Pancreas (tissue), 10 donors: ENCODE results near the gene CLK2. TPM values are rescaled to one million over a fixed set of nuclear protein-coding genes. Genes with fewer than 3 reads are reported as not detected.

Experiments used
- ATAC-seq, 4 donors: fragments of 200-7000 bp; cut with Tn5 transposase; one replicate each; pipeline versions ENCODE4 v1.8.0 to v1.9.1; 2020; ENCODE audit warnings: mild to moderate bottlenecking in 4 of 4, moderate library complexity in 4 of 4
- DNase-seq, 6 donors: peaks; one replicate each; pipeline ENCODE4 v3.0.0-alpha.2; 2020
- FAIRE-seq: peaks from 2 replicates; lab custom pipeline; 2012; peaks lifted over from hg19 to GRCh38; lab: Jason Lieb, UNC
- H3K27ac ChIP-seq, 4 donors: fragments of 200-600 bp; sonication (generic); 1 replicate in 3 of 4; 2 replicates in 1 of 4; pipeline versions ENCODE4 v1.5.0 to v1.8.0; 2020
- H3K27me3 ChIP-seq, 4 donors: fragments of 200-600 bp; one replicate each; pipeline ENCODE4 v1.8.0; 2021
- H3K36me3 ChIP-seq, 3 donors: fragments of 200-600 bp; sonication (generic) in 1 of 3; one replicate each; pipeline versions ENCODE4 v1.5.0 to v1.8.0; 2020 to 2021
- H3K4me1 ChIP-seq, 3 donors: fragments of 200-600 bp; one replicate each; pipeline ENCODE4 v1.8.0; 2021
- H3K4me3 ChIP-seq, 4 donors: fragments of 200-600 bp; sonication (generic) in 2 of 4; one replicate each; pipeline versions ENCODE4 v1.5.0 to v1.8.0; 2020 to 2021
- H3K9me3 ChIP-seq, 4 donors: fragments of 200-600 bp; one replicate each; pipeline ENCODE4 v1.8.0; 2021
- WGBS, 2 donors: extraction: QIAGEN DNeasy Blood & Tissue Kit; methylation state at CpG; one replicate each; pipeline ENCODE4 v1.1.7; 2013; 5-methylcytosine and 5-hydroxymethylcytosine counted together
- intact Hi-C, 3 donors: fragments of 100-400 bp; cut with DNase I; formaldehyde crosslinking; loops; one replicate each; pipeline versions ENCODE4 v1.11.1 to v1.14.2; 2022
- polyA plus RNA-seq, 2 donors: library from polyadenylated mRNA; stranded (reverse); fragments of 200-250 nt; gene quantifications; one replicate each; pipeline ENCODE4 v1.2.3, GENCODE V29; 2013
- total RNA-seq, 6 donors: library from RNA; stranded (reverse); fragmentation: NEBNext Ultra II Directional in 4 of 6; extraction: Animal tissue kit (Norgen Biotek cat#: 25700) in 4 of 6; gene quantifications; one replicate each; pipeline versions ENCODE4 v1.2.1 to v1.2.4, GENCODE V29; 2021 to 2023
- TF ChIP-seq, protein P1 (sequence below), 4 donors: fragments of 200-600 bp; sonication (generic) in 3 of 4; IDR thresholded peaks; one replicate each; pipeline versions ENCODE4 v1.5.0 to v1.8.0; 2021; ENCODE audit warnings: antibody characterized with exemption in 4 of 4
- donor health status: healthy with polysubstance abuse.
- donor health status: DM: no; HTN: no; CAD: no; lungs with moderate emphysema.
- donor health status: DM: no; HTN: no; CAD: no.
- donor health status: control.
- donor health status: control.
- donor health status: Bipolar disorder and iron deficiency.
- donor health status: DM: yes; HTN: yes; CAD: no.
- donor health status: DM: no; HTN: no; CAD: no.
- donor health status: DM: no; HTN: no; CAD: no.
- donor health status: DM: yes; HTN: yes; CAD: no.

Gene CLK2
- total and polyA plus RNA-seq, 8 donors: 15.7 to 89.4 (median 21.6) TPM

GRCh38 chr1:155307247-155307740 lies 34.0 kb upstream of the CLK2 start:
- DNase-seq (no peak), FAIRE-seq (no peak), ATAC-seq (no peak)
- Histone ChIP-seq H3K4me1 (peaks cover 0 to 7% (median 0%) of the 10 kb centered on the region in 3 donors), H3K27ac (no peak overlapping the region), H3K36me3 (no peaks in the 10 kb centered on the region), H3K9me3 (no peaks in the 10 kb centered on the region), H3K4me3 (no peak overlapping the region), H3K27me3 (no peaks in the 10 kb centered on the region)
- 55 to 56% methylated on average over 6 of the region's 6 CpGs for WGBS, 2 donors
- intact Hi-C loops: no loop called here
- TF ChIP-seq, protein P1, sequence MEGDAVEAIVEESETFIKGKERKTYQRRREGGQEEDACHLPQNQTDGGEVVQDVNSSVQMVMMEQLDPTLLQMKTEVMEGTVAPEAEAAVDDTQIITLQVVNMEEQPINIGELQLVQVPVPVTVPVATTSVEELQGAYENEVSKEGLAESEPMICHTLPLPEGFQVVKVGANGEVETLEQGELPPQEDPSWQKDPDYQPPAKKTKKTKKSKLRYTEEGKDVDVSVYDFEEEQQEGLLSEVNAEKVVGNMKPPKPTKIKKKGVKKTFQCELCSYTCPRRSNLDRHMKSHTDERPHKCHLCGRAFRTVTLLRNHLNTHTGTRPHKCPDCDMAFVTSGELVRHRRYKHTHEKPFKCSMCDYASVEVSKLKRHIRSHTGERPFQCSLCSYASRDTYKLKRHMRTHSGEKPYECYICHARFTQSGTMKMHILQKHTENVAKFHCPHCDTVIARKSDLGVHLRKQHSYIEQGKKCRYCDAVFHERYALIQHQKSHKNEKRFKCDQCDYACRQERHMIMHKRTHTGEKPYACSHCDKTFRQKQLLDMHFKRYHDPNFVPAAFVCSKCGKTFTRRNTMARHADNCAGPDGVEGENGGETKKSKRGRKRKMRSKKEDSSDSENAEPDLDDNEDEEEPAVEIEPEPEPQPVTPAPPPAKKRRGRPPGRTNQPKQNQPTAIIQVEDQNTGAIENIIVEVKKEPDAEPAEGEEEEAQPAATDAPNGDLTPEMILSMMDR (IDR thresholded peaks at IDR 0.05): no peak

GRCh38 chr1:155305881-155306391 lies 32.6 kb upstream of the CLK2 start:
- ATAC-seq: no peak

GRCh38 chr1:155304558-155305063 lies 31.3 kb upstream of the CLK2 start:
- FAIRE-seq (no peak), ATAC-seq (no peak), DNase-seq (no peak)
- intact Hi-C loops: no loop called here
- Histone ChIP-seq H3K36me3 (no peaks in the 10 kb centered on the region), H3K27ac (no peak overlapping the region), H3K4me3 (no peak overlapping the region), H3K27me3 (no peaks in the 10 kb centered on the region), H3K9me3 (no peaks in the 10 kb centered on the region), H3K4me1 (peaks cover 0 to 1% (median 0%) of the 10 kb centered on the region in 3 donors)
- TF ChIP-seq, protein P1 (IDR thresholded peaks at IDR 0.05): no peak
- 47 to 53% methylated on average over 11 of the region's 11 CpGs for WGBS, 2 donors

More at GRCh38 chr1:155305881-155306391, 32.6 kb upstream of the CLK2 start:
- DNase-seq: no peak
- no peak for FAIRE-seq
- 69 to 84% methylated on average over 7 of the region's 7 CpGs for WGBS, 2 donors
- TF ChIP-seq, protein P1 (IDR thresholded peaks at IDR 0.05): no peak
- no peak overlapping the region for H3K27ac ChIP-seq
- no peaks in the 10 kb centered on the region for H3K36me3 ChIP-seq
- no peaks in the 10 kb centered on the region for H3K9me3 ChIP-seq
- H3K4me1 ChIP-seq: peaks cover 0 to 7% (median 0%) of the 10 kb centered on the region in 3 donors
- intact Hi-C loops: no loop called here
- H3K27me3 ChIP-seq: no peaks in the 10 kb centered on the region
- H3K4me3 ChIP-seq: no peak overlapping the region

- 86 to 87% methylated on average over 5 of the region's 5 CpGs for WGBS, 2 donors
Measured at GRCh38 chr1:155301342-155301841, 28.1 kb upstream of the CLK2 start, which contains the start of gene PKLR. Gene PKLR (minus strand): TSS chr1:155301438. CDS start chr1:155301395, 43 bp downstream.

More at GRCh38 chr1:155301342-155301841, 28.1 kb upstream of the CLK2 start, which contains the start of gene PKLR:
- no peaks in the 10 kb centered on the region for H3K9me3 ChIP-seq
- ATAC-seq (no peak), FAIRE-seq (no peak), DNase-seq (no peak)
- H3K4me3 ChIP-seq: no peak within 1 kb of the TSS
- H3K36me3 ChIP-seq: no peaks in the 10 kb centered on the region
- no peak within 1 kb of the TSS for H3K27ac ChIP-seq
- no peaks in the 10 kb centered on the region for H3K27me3 ChIP-seq
- intact Hi-C loops: no loop called here
- TF ChIP-seq, protein P1 (IDR thresholded peaks at IDR 0.05): no peak
- no peaks in the 10 kb centered on the region for H3K4me1 ChIP-seq
